HG03175 (cell line): ENCODE measurements around the gene AQP2.
"Not testable (repeated sequence)": the region's sequence is repeated elsewhere in the genome, so short reads cannot be mapped to it uniquely, and the experiment has no call there.

Experiments
- ATAC-seq: cut with Tn5 transposase; IDR thresholded peaks from one replicate; pipeline ENCODE4 v1.9.1; 2021; ENCODE audit warnings: mild to moderate bottlenecking, moderate library complexity; ENCODE audit not compliant: unreplicated experiment

AQP2 gene

DNA sequence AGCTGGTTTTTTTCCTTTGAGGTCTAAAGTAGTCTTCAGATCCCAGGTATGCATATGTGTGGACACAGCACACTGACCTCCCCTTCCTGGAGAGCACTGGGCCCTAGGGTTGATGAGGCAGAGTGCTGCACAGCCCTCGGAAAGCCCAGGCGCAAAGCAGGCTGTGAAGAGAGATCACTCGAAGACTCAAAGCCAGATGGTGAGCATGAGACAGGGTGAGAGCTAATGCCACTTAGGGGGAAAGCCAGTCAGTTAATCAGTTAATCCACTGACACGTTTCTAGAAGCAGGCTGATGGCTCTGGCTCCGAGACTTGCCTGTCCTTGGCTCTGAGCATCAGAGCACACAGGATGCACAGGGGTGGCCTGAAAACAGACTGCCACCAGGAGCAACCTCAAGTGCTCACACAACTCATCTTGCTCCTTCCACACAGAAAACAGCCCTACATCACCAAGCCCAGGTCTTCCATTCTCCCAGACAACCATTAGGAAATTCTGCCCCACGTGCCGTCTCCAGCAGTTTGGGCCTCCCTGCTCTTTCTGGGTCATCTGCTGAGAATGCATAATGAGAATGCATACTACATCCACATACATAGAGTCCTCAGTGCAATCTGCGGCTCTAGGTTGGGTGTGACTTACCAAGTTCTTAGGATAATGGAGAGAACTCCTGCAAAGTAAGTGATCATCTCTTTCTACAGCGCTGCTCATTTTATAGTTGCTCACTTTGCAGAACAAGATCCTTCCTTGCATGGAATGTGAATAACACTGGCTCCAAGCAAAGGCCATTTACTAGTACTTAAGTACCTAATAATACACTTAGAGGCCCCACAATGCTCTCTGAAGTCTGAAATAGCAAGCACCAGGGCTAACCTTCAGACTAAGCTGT is 34.2 kb downstream of the AQP2 start:
- ATAC-seq = no peak

DNA sequence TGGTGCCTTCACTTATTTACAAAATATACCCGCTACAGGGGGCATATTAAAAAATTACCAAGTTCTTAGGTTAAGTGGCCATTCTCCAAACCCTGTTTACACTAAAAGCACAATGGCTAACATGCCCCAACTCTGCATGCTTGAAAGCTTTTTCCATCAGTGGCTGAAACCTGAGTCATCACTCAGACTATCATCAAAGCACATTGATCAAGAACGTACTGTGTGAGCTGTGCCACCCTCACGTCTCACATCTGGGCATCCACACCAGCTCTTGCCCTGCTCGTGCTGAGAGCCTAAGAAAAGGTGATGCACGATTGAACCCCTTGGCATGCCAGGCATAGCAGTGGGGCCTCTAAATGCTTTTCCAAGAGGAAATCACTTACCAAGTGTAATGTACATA is 35.4 kb downstream of the AQP2 start:
- ATAC-seq = no peak

DNA sequence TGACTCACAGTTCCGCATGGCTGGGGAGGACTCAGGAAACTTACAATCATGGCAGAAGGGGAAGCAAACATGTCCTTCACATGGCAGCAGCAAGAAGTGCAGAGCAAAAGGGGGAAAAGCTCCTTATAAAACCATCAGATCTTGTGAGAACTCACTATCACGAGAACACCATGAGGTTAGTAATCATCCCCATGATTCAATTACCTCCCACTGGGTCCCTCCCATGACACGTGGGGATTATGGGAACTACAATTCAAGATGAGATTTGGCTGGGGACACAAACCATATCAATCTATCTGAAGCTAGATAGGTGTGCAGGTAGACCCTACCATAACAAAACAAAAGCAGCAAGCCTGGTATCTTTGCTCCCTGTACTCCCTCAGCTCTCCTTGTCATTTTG is 35.9 kb downstream of the AQP2 start:
- not testable (repeated sequence) for ATAC-seq

- no peak for ATAC-seq
These were observed 37.2 kb downstream of the AQP2 start for GRCh38 chr12:49987625-49988303.

- ATAC-seq = not testable (repeated sequence)
These were observed 38.9 kb downstream of the AQP2 start for GRCh38 chr12:49989400-49989799.

GRCh38 chr12:49990273-49990672 is 39.7 kb downstream of the AQP2 start:
- no peak for ATAC-seq

DNA sequence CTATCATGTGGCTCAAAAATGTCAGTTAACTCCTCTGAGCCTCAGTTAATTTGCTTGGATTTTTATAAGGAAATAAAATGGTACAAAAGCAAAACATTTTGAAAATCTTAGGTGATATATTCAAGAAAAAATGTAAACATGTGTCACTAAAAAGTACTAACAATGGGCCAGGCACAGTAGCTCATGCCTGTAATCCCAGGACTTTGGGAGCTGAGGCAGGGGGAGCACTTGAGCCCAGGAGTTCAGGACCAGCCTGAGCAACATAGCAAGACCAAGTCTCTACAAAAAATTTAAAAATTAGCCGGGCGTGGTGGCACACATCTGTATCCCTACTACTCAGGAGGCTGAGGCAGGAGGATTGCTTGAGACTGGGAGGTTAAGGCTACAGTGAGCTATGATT is 47.9 kb downstream of the AQP2 start:
- ATAC-seq = no peak

DNA sequence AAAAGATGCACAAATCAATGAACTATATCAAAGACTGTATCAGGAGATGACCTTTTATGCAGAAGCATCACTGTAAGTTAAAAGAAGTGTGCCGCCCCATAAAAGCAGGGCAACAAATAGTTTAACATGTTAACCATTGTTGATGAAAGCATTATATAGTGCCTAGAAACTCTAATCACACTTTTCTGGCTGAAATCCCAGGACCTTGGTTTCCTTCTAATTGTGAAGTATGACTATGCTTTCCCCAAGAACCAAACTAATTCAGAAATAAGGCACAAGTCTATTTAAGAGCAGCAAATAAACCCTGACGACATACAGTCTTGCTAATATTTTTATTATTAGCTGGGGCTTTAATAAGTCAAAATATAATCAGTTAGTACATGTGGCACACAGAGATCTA is 53.1 kb downstream of the AQP2 start:
- ATAC-seq = no peak

DNA sequence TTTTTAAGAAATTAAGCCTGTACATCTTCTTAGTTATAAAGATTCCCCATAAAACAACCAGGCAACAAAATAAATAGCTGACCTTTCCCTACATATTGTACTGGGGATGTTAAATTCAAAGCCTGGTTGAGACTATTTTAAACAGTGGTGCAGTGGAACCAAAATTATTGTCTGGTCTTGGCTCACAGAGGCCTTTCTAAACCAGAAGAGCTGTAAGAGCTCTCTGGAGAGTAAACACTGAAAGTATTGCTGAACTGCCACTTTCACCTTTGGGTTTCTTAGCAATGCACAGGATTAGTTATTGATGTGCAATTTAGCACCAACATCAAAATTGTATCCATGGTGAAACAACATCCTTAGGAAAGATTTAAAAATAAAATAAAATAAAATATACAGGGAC is 54.2 kb downstream of the AQP2 start:
- ATAC-seq = no peak

GRCh38 chr12:50005175-50005574 is 54.6 kb downstream of the AQP2 start:
- no peak for ATAC-seq

GRCh38 chr12:50006280-50006679 is 55.7 kb downstream of the AQP2 start:
- no peak for ATAC-seq

- ATAC-seq = no peak
These were observed 56.4 kb downstream of the AQP2 start for GRCh38 chr12:50006754-50007442.
